NCI-H748 (cell line): ENCODE results near the gene ZBTB39.
"Not testable (repeated sequence)": the region's sequence is repeated elsewhere in the genome, so short reads cannot be mapped to it uniquely, and the experiment has no call there.

Experiments
- DNase-seq: peaks from one replicate; lab custom pipeline; 2025; ENCODE audit not compliant: unreplicated experiment; lab: John Stamatoyannopoulos, UW

Gene ZBTB39

DNA sequence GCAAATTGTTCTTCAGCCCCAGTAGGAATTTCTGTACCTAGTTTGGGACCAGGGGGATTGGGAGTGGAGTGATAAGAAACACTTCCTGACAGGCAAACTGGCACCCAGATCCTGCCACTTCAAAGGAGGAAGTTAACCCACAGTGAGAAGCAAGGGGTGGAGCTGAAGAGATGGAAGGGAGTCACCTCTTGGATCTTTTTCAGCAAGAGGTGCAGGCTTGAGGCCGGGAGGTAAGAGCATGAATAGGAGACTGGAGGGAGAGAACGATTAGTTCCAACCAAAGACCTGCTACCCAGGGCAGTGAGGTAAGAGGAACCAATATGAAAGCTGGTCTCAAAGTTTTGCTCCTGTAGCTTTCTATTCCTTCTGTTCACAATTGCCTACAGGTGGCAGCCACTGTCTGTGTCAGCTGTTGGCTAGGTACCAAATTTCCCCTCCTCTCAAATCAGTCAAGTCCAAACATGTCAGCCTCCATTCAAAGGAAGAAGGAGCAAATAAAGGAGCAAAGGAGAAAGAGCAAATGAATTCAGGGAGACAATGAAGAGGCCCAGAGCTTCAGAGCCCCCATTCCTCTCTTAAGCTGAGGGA, 24.9 kb upstream of the ZBTB39 start:
- peak; percentile 77 for DNase-seq

DNA sequence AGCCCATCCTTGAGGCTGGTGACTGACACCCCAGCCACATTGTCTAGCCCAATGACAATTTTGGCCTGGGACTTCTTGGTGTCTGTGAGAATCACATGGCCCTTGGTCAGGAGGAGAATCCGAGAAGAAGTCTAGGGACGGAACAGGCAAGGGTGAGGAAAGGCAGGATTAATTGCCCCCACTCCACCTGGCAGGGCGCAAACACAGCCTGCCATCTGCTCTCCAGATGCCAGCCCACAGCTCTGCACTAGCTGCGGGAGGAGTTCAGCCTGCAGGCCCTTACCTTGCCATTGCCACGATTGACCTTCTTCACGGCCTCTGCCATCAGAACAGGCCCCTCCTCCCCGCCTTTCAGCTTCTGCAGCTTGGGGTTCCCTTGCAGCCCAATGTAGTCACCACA, 23.1 kb upstream of the ZBTB39 start:
- DNase-seq = no peak

GRCh38 chr12:57027805-57028153, 21.4 kb upstream of the ZBTB39 start:
- DNase-seq = no peak

- DNase-seq = no peak
These were observed 20.9 kb upstream of the ZBTB39 start for GRCh38 chr12:57027011-57027804.

DNA sequence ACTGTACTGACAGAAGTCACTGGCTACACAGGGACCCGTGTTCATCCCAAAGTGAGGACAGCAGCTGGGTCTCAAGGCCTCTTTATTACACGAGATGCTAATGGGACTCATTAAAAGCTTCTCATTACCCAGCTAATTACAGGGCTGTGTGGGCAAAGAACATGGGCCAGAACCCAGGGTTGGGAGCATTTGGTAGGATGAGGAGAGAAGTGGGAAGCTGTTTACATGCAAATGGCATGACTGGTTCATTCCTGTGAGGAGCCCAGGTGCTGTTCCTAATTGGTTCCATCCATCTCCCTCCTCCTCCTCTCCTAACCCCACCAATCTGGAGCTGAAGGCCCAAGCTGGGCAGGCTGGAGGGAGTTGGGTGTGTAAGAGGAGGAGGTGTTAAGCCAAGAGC, 18.9 kb upstream of the ZBTB39 start:
- no peak for DNase-seq

DNA sequence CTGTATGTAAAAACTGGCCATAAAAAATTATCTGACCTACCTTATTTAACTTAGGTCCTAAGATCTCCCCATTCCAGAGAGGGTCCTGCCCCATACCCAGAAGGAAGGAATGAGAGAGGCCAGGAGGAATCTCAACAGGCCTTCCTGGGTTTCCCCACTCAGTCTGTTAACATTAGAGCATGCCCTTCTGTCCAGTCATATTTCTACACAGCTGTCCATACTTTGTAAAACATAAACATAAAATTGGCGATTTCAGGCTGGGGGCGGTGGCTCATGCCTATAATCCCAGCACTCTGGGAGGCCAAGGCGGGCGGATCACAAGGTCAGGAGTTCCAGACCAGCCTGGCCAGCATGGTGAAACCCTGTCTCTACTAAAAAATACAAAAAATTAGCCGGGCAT, 16.0 kb upstream of the ZBTB39 start:
- not testable (repeated sequence) for DNase-seq

GRCh38 chr12:57019983-57020719, 13.8 kb upstream of the ZBTB39 start:
- no peak for DNase-seq

DNA sequence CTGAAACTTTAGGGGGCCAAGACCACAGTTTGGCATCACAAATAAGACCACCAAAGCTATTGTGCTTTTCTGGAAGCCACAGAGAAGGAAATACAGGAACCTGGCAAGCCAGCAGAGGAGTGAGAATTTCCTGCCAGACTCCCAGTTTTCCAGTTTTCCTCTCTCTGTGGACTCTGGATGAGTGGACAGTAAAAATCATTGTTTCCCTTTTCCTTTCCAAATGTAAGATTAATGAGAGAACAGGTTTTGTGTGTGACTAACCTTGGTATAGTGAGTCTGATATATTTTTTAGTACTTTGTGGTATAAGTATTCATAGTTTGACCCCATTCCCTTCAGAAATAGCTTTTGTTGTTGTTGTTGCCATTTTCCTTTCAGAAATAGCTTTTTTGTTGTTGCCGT, 12.6 kb upstream of the ZBTB39 start:
- no peak for DNase-seq

GRCh38 chr12:57018353-57018752, 12.0 kb upstream of the ZBTB39 start:
- DNase-seq = not testable (repeated sequence)

- no peak for DNase-seq
These were observed 10.0 kb upstream of the ZBTB39 start, which contains the start of gene TAC3 for GRCh38 chr12:57016348-57016747. Gene TAC3, minus strand, starts transcription at chr12:57016529. Its CDS starts 732 bp downstream, at chr12:57015797.

GRCh38 chr12:57012600-57013465, 6.5 kb upstream of the ZBTB39 start:
- DNase-seq = peak; percentile 11

GRCh38 chr12:57011438-57012424, 5.4 kb upstream of the ZBTB39 start:
- DNase-seq = no peak

DNA sequence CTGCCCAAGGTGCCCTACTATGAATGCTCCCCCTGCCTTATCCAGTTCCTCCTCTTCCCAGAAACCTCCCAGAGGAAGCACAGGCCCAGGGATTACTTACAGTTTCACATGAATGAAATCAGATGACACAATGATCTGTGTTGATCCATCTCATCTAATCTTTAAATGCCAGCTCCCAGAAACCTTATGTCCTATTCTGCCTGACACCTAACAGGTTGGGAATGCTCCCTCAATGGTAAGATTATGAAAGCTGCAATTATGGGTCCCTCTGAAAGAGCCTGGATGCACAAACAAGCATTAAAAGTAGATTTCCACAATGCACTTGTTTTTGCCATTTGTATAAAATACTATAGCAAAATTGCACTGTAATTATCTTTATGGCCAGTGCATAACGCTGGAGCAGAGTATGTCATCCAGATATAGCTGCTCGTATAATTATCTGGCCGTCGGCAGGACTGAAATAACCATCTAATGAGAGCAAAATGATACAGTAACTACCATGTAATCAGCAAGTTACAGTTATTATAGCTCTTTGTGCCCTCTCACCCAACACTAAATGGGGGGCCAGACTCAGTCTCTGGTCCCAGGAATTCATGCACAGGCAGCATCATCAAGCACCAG, 4.4 kb upstream of the ZBTB39 start:
- DNase-seq = peak; percentile 40

- DNase-seq = no peak
These were observed 3.7 kb upstream of the ZBTB39 start for GRCh38 chr12:57009949-57010626.

DNA sequence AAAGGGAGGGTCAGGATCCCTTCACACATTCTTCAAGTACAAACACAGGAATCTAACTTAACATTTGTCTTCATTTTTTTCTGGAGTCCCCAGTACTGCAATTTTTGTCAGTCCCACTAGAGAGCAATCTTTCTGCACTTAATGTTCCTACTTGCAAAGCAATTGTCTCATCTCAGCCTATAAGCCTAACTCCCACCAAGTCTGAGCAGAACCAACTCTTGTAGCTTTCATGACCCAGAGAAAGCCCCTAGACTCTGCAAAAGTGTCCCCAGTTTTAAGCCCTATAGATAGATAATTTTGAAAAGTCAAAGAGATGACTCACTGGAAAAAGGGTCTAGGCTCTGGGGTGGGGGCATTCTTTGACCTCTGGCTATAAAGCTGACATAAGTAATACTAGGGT, 1.8 kb upstream of the ZBTB39 start:
- peak; percentile 67 for DNase-seq

GRCh38 chr12:57006809-57007475, 596 bp upstream of the ZBTB39 start:
- no peak for DNase-seq

DNA sequence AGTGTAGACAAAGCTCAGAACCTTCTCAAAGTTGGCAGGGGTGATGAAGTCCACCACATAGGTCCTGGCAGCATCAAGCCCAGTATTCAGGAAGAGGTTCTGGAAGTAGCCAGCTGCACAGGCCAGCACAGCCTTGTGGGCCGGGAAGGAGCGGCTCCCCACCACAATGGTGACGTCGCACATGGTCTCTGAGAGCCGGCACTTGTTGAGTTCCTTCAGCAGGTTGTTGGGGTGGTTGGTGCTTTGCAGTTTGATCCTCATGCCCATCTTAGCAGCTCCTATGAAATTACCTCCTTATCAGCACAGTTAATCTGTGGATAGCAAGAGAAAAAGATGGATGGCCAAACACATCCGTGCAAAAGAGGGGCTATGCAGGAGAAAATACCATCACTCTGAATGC, 1.7 kb downstream of the ZBTB39 start:
- no peak for DNase-seq

- DNase-seq = no peak
These were observed 3.0 kb downstream of the ZBTB39 start for GRCh38 chr12:57003395-57003794.
